GM12878 (cell line): ENCODE results near the gene DAAM1. TPM values are rescaled to one million over a fixed set of nuclear protein-coding genes. Genes with fewer than 3 reads are reported as not detected.

ENCODE experiments used
- ATAC-seq: fragments of 200-7000 bp; cut with Tn5 transposase; 3 replicates; pipeline ENCODE4 v1.9.1; 2020; ENCODE audit warnings: mild to moderate bottlenecking, moderate library complexity
- BruUV-seq: library from RNA; stranded (reverse); fragments of 400-500 nt; replicated peaks from 2 replicates; lab custom pipeline; 2021; lab: Mats Ljungman, UMichigan
- CTCF ChIA-PET: fragments of 300-600 bp; sonication (Branson Sonifier 250); formaldehyde crosslinking; extraction: SDS; loops from one replicate; lab custom pipeline; 2021; ENCODE audit warnings: inconsistent platforms; lab: Yijun Ruan, JAX
- POLR2A ChIA-PET: fragments of 350-600 bp; formaldehyde crosslinking; extraction: SDS; loops from one replicate; lab custom pipeline; 2021; ENCODE audit warnings: inconsistent platforms; lab: Charles Lee
- RAD21 ChIA-PET: fragments of 300-600 bp; sonication (Branson Sonifier 250); formaldehyde crosslinking; loops from one replicate; lab custom pipeline; 2023; ENCODE audit warnings: antibody characterized with exemption; ENCODE audit not compliant: unreplicated experiment; lab: Charles Lee
- SMC1A ChIA-PET: fragments of 300-600 bp; sonication (Branson Sonifier 250); formaldehyde crosslinking; loops from one replicate; lab custom pipeline; 2023; ENCODE audit not compliant: unreplicated experiment, uncharacterized antibody; lab: Charles Lee
- DNase-seq: peaks from one replicate; pipeline ENCODE4 v3.0.0-alpha.2; 2011; ENCODE audit warnings: low read depth, low spot score
- FAIRE-seq: peaks from 3 replicates; lab custom pipeline; 2011; peaks lifted over from hg19 to GRCh38; lab: Jason Lieb, UNC
- H2AFZ ChIP-seq: 2 replicates; pipeline ENCODE4 v1.6.0; 2011; ENCODE audit warnings: low read depth, low read length, control low read depth; ENCODE audit not compliant: control insufficient read depth
- H3K27ac ChIP-seq: 2 replicates; pipeline ENCODE4 v1.5.1; 2011; ENCODE audit warnings: control low read depth; ENCODE audit not compliant: control insufficient read depth, insufficient read depth
- H3K27me3 ChIP-seq, 2 experiments: replicated peaks in 1 of 2; 2 replicates each; pipeline versions ENCODE4 v1.6.0 to v1.6.1; 2011; ENCODE audit warnings: low read length in 1 of 2; ENCODE audit not compliant: control insufficient read depth in 2 of 2, insufficient read depth in 2 of 2
- H3K36me3 ChIP-seq, 2 experiments: 2 replicates each; pipeline ENCODE4 v1.5.1; 2011; ENCODE audit warnings: low read length in 1 of 2; ENCODE audit not compliant: control insufficient read depth in 2 of 2, insufficient read depth in 2 of 2
- H3K4me1 ChIP-seq: 2 replicates; pipeline ENCODE4 v1.6.1; 2011; ENCODE audit warnings: mild to moderate bottlenecking, low read length, moderate library complexity, mixed read lengths; ENCODE audit not compliant: control insufficient read depth, insufficient read depth
- H3K4me2 ChIP-seq: 2 replicates; pipeline ENCODE4 v1.6.0; 2011; ENCODE audit warnings: control low read depth; ENCODE audit not compliant: control insufficient read depth, insufficient read depth
- H3K4me3 ChIP-seq: fragments of 200-600 bp; sonication (generic); 2 replicates; pipeline ENCODE4 v1.5.1; 2016
- H3K79me2 ChIP-seq: 2 replicates; pipeline ENCODE4 v1.6.0; 2011; ENCODE audit warnings: low read length; ENCODE audit not compliant: control insufficient read depth, insufficient read depth
- H3K9ac ChIP-seq: 2 replicates; pipeline ENCODE4 v1.8.0; 2011; ENCODE audit warnings: low read length, control low read depth, mixed read lengths; ENCODE audit not compliant: control insufficient read depth, insufficient read depth
- H3K9me3 ChIP-seq: replicated peaks from 3 replicates; pipeline ENCODE4 v1.5.1; 2011; ENCODE audit warnings: mild to moderate bottlenecking, low read length; ENCODE audit not compliant: control insufficient read depth, insufficient read depth
- H4K20me1 ChIP-seq: 2 replicates; pipeline ENCODE4 v1.6.0; 2011; ENCODE audit not compliant: control insufficient read depth, insufficient read depth
- BACH1 ChIP-seq: fragments of 450-650 bp; IDR thresholded peaks from 2 replicates; pipeline ENCODE4 v1.6.1; 2017; ENCODE audit warnings: mild to moderate bottlenecking, borderline replicate concordance
- E2F4 ChIP-seq: IDR thresholded peaks from 2 replicates; pipeline ENCODE4 v1.6.1; 2012; ENCODE audit warnings: low read depth, low read length, improper control_type of control experiment
- HDAC6 ChIP-seq: fragments of 200-600 bp; sonication (generic); IDR thresholded peaks from one replicate; pipeline ENCODE4 v1.8.0; 2017; ENCODE audit warnings: antibody characterized with exemption; ENCODE audit not compliant: unreplicated experiment
- KAT2A ChIP-seq: conservative IDR thresholded peaks from 2 replicates; pipeline ENCODE4 v1.6.1; 2011; ENCODE audit warnings: low read depth, low read length; ENCODE audit not compliant: control insufficient read depth
- LARP7 ChIP-seq: fragments of 450-650 bp; IDR thresholded peaks from 2 replicates; pipeline ENCODE4 v1.6.1; 2017; ENCODE audit warnings: mild to moderate bottlenecking
- MAX ChIP-seq: IDR thresholded peaks from 2 replicates; pipeline ENCODE4 v1.6.1; 2012; ENCODE audit warnings: low read depth, low read length, improper control_type of control experiment
- MYB ChIP-seq: fragments of 150-350 bp; IDR thresholded peaks from 2 replicates; pipeline ENCODE4 v1.6.1; 2014; ENCODE audit warnings: mild to moderate bottlenecking, low read depth, low read length, borderline replicate concordance
- NFIC ChIP-seq: IDR thresholded peaks from 2 replicates; pipeline ENCODE4 v1.6.1; 2012; ENCODE audit warnings: low read depth, mild to moderate bottlenecking, inconsistent platforms, low read length, moderate library complexity
- NFYA ChIP-seq: IDR thresholded peaks from 2 replicates; pipeline ENCODE4 v1.6.1; 2011; ENCODE audit warnings: low read depth, mild to moderate bottlenecking, low read length, improper control_type of control experiment, borderline replicate concordance
- REST ChIP-seq: IDR thresholded peaks from 2 replicates; pipeline ENCODE4 v1.6.1; 2012; ENCODE audit warnings: mild to moderate bottlenecking, low read depth, low read length
- SIN3A ChIP-seq: IDR thresholded peaks from 2 replicates; pipeline ENCODE4 v1.6.1; 2012; ENCODE audit warnings: low read depth, low read length, improper control_type of control experiment
- SMARCA5 ChIP-seq: fragments of 450-650 bp; IDR thresholded peaks from 2 replicates; pipeline ENCODE4 v1.6.1; 2017; ENCODE audit warnings: mild to moderate bottlenecking
- SUZ12 ChIP-seq: fragments of 200-600 bp; sonication (generic); IDR thresholded peaks from one replicate; pipeline ENCODE4 v1.6.1; 2018; ENCODE audit warnings: antibody characterized with exemption, mild to moderate bottlenecking; ENCODE audit not compliant: unreplicated experiment
- TBL1XR1 ChIP-seq: IDR thresholded peaks from 2 replicates; pipeline ENCODE4 v1.6.1; 2012; ENCODE audit warnings: low read depth, low read length, improper control_type of control experiment
- ZSCAN29 ChIP-seq: fragments of 450-650 bp; IDR thresholded peaks from 2 replicates; pipeline ENCODE4 v1.6.1; 2017; ENCODE audit warnings: mild to moderate bottlenecking, moderate library complexity
- WGBS: methylation state at CpG from one replicate; pipeline ENCODE4 v1.1.6; 2016; ENCODE audit warnings: low lambda C conversion rate; ENCODE audit not compliant: insufficient replicate concordance, insufficient coverage; ENCODE audit errors: missing lambda C conversion rate; 5-methylcytosine and 5-hydroxymethylcytosine counted together
- in situ Hi-C: fragments of 300-500 bp; cut with MboI; formaldehyde crosslinking; loops from 9 replicates; pipeline ENCODE4 v1.14.3; 2018; ENCODE audit warnings: mixed read lengths
- intact Hi-C: fragments of 100-400 bp; cut with micrococcal nuclease; formaldehyde crosslinking; loops from one replicate; pipeline ENCODE4 v1.14.2; 2022; ENCODE audit not compliant: unreplicated experiment
- polyA plus RNA-seq, 11 experiments: library from polyadenylated mRNA; depleted of rRNA in 4 of 11; unstranded in 6 of 11; stranded (reverse) in 5 of 11; fragments of >200 nt; fragmentation: Nextera tagmentation in 4 of 11; fragmentation: Illumina TruSeq in 1 of 11; extraction: Ambion mirVana in 4 of 11; extraction: Trizol in 1 of 11; gene quantifications; 1 replicate in 1 of 11; 2 replicates in 10 of 11; pipeline versions ENCODE4 v1.2.1 to v1.2.3, GENCODE V29; 2011 to 2016; ENCODE audit warnings: inconsistent platforms in 2 of 11, missing spikeins in 2 of 11, low read depth in 1 of 11
- total RNA-seq, 4 experiments: library from RNA; depleted of rRNA in 3 of 4; stranded (reverse); fragments of >200 nt in 3 of 4; fragmentation: Illumina TruSeq in 1 of 4; extraction: Trizol in 1 of 4; gene quantifications; 2 replicates each; pipeline versions ENCODE4 v1.2.1 to v1.2.3, GENCODE V29; 2013 to 2021

Gene DAAM1
- total and polyA plus RNA-seq, 10 of the 15 experiments (the other 5 are each of a cell fraction or from before 2014, with no cell fraction given), result 13.8 to 32.4 (median 24.2) TPM

GRCh38 chr14:59256331-59256730 lies 67.9 kb downstream of the DAAM1 start:
- no peak overlapping the region for H3K4me2 ChIP-seq
- CTCF ChIA-PET, result interaction anchor here (0.9 to 2.3 kb wide), 6 partner anchors 10 to 166 kb away, joined by 3 to 5 read pairs (median 4); no protein-coding TSS in a partner anchor
- BruUV-seq, result no TSS peak

More at GRCh38 chr14:59256331-59256730, 67.9 kb downstream of the DAAM1 start:
- Histone ChIP-seq H3K4me3 (no peak overlapping the region), H3K9me3 (no peaks in the 10 kb centered on the region), H4K20me1 (no peaks in the 10 kb centered on the region; the same call in 1 of the 2 replicates), H3K9ac (no peak overlapping the region), H3K27ac (no peak overlapping the region), H3K4me1 (peaks cover 15% of the 10 kb centered on the region), H3K79me2 (peaks cover 2% of the 10 kb centered on the region; the same call in 1 of the 2 replicates), H3K36me3 (peaks cover 0 to 4% of the 10 kb centered on the region in 2 experiments; a peak in 1 of 4 replicates), H2AFZ (no peak overlapping the region), H3K27me3 (no peaks in the 10 kb centered on the region)
- ATAC-seq, result no peak
- RAD21 ChIA-PET, result interaction anchor here (0.8 kb wide), 1 partner anchor 68 kb away, joined by 3 read pairs; the partner anchor contains the start of gene DAAM1
- no peak for TF ChIP-seq SUZ12
- no peak for TF ChIP-seq ZSCAN29
- TF ChIP-seq BACH1, result no peak
- TF ChIP-seq MAX, result no peak
- no peak for TF ChIP-seq KAT2A
- TF ChIP-seq E2F4, result no peak
- TF ChIP-seq NFIC, result no peak
- TF ChIP-seq LARP7, result no peak
- TF ChIP-seq TBL1XR1, result no peak
- no peak for TF ChIP-seq SMARCA5
- no peak for TF ChIP-seq HDAC6
- TF ChIP-seq MYB, result no peak
- TF ChIP-seq REST, result no peak
- TF ChIP-seq NFYA, result no peak
- no peak for TF ChIP-seq SIN3A
- POLR2A ChIA-PET, result interaction anchor here (0.6 kb wide), 1 partner anchor 315 kb away, joined by 3 read pairs; no protein-coding TSS in a partner anchor
- in situ Hi-C loops, result no loop called here
- no peak for FAIRE-seq
- DNase-seq, result no peak
- intact Hi-C loops, result no loop called here
- WGBS, result 100% methylated on average over 1 of the region's 1 CpG
- SMC1A ChIA-PET, result interaction anchor here (0.9 to 1.6 kb wide), 7 partner anchors 8 to 41 kb away, joined by 3 to 8 read pairs (median 4); no protein-coding TSS in a partner anchor
